Measurements from ENCODE around the gene NAT9. TPM values are rescaled to one million over a fixed set of nuclear protein-coding genes. Genes with fewer than 3 reads are reported as not detected.

Gene NAT9
- total and polyA plus RNA-seq, 4 donors, result 27.1 to 47.4 (median 36.6) TPM

- Histone ChIP-seq H3K27me3 (ENCODE audit: control insufficient read depth in 3 of 3, insufficient read depth in 3 of 3, low read length in 2 of 3) (no peaks in the 10 kb centered on the region), H3K9ac (ENCODE audit: insufficient read depth in 1 of 2, low read length in 2 of 2) (no peak overlapping the region), H3K9me3 (ENCODE audit: control insufficient read depth in 4 of 4, insufficient read depth in 3 of 4, low read length in 3 of 4) (no peaks in the 10 kb centered on the region), H3K36me3 (ENCODE audit: control insufficient read depth in 4 of 4, insufficient read depth in 4 of 4, low read length in 4 of 4) (peaks cover 0 to 18% (median 7%) of the 10 kb centered on the region in 4 donors), H3K27ac (ENCODE audit: low read depth in 1 of 2, low read length in 1 of 2) (no peak overlapping the region), H3K4me3 (no peak overlapping the region), H3K4me1 (ENCODE audit: control insufficient read depth in 5 of 5, insufficient read depth in 5 of 5, low read length in 5 of 5) (peaks cover 2 to 62% (median 25%) of the 10 kb centered on the region in 5 donors)
- ATAC-seq (ENCODE audit: insufficient read depth, low FRiP score), result no peak
- TF ChIP-seq CTCF (IDR thresholded peaks at IDR 0.05; ENCODE audit: control extremely low read depth, extremely low read depth), result no peak
- DNase-seq, result no peak
- 83 to 88% methylated on average over 4 of the region's 4 CpGs for WGBS, 2 donors
Observed at GRCh38 chr17:74764751-74765286, 11.3 kb downstream of the NAT9 start.

- Histone ChIP-seq H3K36me3 (ENCODE audit: control insufficient read depth in 4 of 4, insufficient read depth in 4 of 4, low read length in 4 of 4) (peaks cover 0 to 13% (median 5%) of the 10 kb centered on the region in 4 donors), H3K9ac (ENCODE audit: insufficient read depth in 1 of 2, low read length in 2 of 2) (no peak overlapping the region), H3K27me3 (ENCODE audit: control insufficient read depth in 3 of 3, insufficient read depth in 3 of 3, low read length in 2 of 3) (no peaks in the 10 kb centered on the region), H3K9me3 (ENCODE audit: control insufficient read depth in 4 of 4, insufficient read depth in 3 of 4, low read length in 3 of 4) (no peaks in the 10 kb centered on the region), H3K4me1 (ENCODE audit: control insufficient read depth in 5 of 5, insufficient read depth in 5 of 5, low read length in 5 of 5) (peaks cover 2 to 72% (median 28%) of the 10 kb centered on the region in 5 donors), H3K27ac (ENCODE audit: low read depth in 1 of 2, low read length in 1 of 2) (no peak overlapping the region), H3K4me3 (no peak overlapping the region)
- 73 to 79% methylated on average over 16 of the region's 16 CpGs for WGBS, 2 donors
- TF ChIP-seq CTCF (IDR thresholded peaks at IDR 0.05; ENCODE audit: control extremely low read depth, extremely low read depth), result no peak
- no peak for ATAC-seq (ENCODE audit: insufficient read depth, low FRiP score)
- peak; percentile 94 to 95 (median 94) for DNase-seq
Observed at GRCh38 chr17:74763565-74764387, 12.4 kb downstream of the NAT9 start.

DNA sequence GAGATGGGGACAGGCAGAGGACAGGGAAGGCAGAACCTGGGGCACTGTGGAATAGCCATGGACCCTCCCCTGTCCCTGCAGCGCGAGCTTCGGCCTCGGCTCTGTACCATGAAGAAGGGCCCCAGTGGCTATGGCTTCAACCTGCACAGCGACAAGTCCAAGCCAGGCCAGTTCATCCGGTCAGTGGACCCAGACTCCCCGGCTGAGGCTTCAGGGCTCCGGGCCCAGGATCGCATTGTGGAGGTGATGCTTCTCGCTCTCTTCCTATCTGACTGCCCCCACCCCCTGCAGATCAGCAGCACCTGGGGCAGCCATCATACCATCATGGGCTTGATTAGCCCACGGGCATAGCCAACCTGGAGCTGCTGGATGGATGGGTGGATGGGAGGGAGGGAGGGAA, 14.2 kb downstream of the NAT9 start:
- peaks cover 0 to 7% (median 0%) of the 10 kb centered on the region in 4 donors for H3K36me3 ChIP-seq (ENCODE audit: control insufficient read depth in 4 of 4, insufficient read depth in 4 of 4, low read length in 4 of 4)
- H3K27me3 ChIP-seq (ENCODE audit: control insufficient read depth in 3 of 3, insufficient read depth in 3 of 3, low read length in 2 of 3), result no peaks in the 10 kb centered on the region
- TF ChIP-seq CTCF (IDR thresholded peaks at IDR 0.05; ENCODE audit: control extremely low read depth, extremely low read depth), result no peak
- DNase-seq (no peak), ATAC-seq (ENCODE audit: insufficient read depth, low FRiP score) (no peak)
- no peak overlapping the region for H3K27ac ChIP-seq (ENCODE audit: low read depth in 1 of 2, low read length in 1 of 2)
- H3K9me3 ChIP-seq (ENCODE audit: control insufficient read depth in 4 of 4, insufficient read depth in 3 of 4, low read length in 3 of 4), result no peaks in the 10 kb centered on the region
- no peak overlapping the region for H3K4me3 ChIP-seq
- H3K9ac ChIP-seq (ENCODE audit: insufficient read depth in 1 of 2, low read length in 2 of 2), result no peak overlapping the region
- WGBS, 2 donors, result 96 to 98% methylated on average over 10 to 11 of the region's 11 CpGs
- peaks cover 8 to 83% (median 41%) of the 10 kb centered on the region in 5 donors for H3K4me1 ChIP-seq (ENCODE audit: control insufficient read depth in 5 of 5, insufficient read depth in 5 of 5, low read length in 5 of 5)
